Stimulated activated naive CD8-positive, alpha-beta T cell treated with anti-CD3 and anti-CD28 coated beads, Interleukin-15, amount 100 ng/mL, for 72 hours (primary cell): ENCODE measurements around the gene CCDC106.

Source experiments
- ATAC-seq: fragments of 150-1000 bp; cut with Tn5 transposase; 2 replicates; pipeline ENCODE4 v1.10.0; 2021; ENCODE audit warnings: mild to moderate bottlenecking, moderate library complexity
- DNase-seq, 2 donors: peaks; one replicate each; pipeline ENCODE4 v3.0.0; 2021 to 2022
- H3K27ac Mint-ChIP-seq, 2 donors: one replicate each; pipeline ENCODE4 v1.8.0; 2022; ENCODE audit warnings: mild to moderate bottlenecking in 2 of 2, mixed read lengths in 2 of 2, moderate library complexity in 2 of 2
- H3K27me3 Mint-ChIP-seq: one replicate; pipeline ENCODE4 v1.8.0; 2022; ENCODE audit warnings: mixed read lengths
- H3K4me1 Mint-ChIP-seq: one replicate; pipeline ENCODE4 v1.8.0; 2022; ENCODE audit warnings: mild to moderate bottlenecking, mixed read lengths
- H3K4me3 Mint-ChIP-seq, 2 donors: one replicate each; pipeline ENCODE4 v1.8.0; 2022; ENCODE audit warnings: mild to moderate bottlenecking in 2 of 2, mixed read lengths in 2 of 2, moderate library complexity in 1 of 2
- H3K9me3 Mint-ChIP-seq, 2 donors: one replicate each; pipeline ENCODE4 v1.8.0; 2022; ENCODE audit warnings: mixed read lengths in 2 of 2

The CCDC106 gene

DNA sequence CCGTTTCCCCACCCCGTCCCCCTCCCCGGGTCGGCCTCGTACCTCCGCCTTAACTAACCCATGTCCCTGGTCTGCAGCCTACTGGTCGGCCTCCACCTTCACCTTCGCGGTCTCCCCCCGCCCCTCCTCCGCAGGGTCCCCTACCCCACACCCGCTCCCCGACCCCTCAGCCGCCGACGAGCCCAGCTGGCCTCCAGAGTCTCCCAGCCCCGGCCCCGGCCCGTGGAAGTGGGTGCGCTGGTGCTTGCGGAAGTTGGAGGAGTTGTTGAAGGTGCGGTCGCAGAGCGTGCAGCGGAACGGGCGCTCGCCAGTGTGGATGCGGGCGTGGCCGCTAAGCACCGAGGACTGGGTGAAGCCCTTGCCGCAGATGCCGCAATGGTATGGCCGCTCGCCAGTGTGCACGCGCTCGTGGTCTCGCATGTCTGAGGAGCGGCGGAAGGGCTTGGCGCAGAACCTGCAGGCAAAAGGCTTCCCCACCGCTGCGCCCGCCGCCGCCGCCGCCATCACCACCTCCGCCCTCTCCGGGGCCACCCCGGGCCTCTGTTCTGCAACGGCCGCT is 26.3 kb upstream of the CCDC106 start:
- Mint-ChIP-seq H3K4me3 (no peak overlapping the region), H3K27me3 (no peaks in the 10 kb centered on the region), H3K9me3 (peaks cover 3 to 6% of the 10 kb centered on the region in 2 donors), H3K27ac (no peak overlapping the region), H3K4me1 (peaks cover 66% of the 10 kb centered on the region)
- ATAC-seq = no peak
- no peak for DNase-seq

DNA sequence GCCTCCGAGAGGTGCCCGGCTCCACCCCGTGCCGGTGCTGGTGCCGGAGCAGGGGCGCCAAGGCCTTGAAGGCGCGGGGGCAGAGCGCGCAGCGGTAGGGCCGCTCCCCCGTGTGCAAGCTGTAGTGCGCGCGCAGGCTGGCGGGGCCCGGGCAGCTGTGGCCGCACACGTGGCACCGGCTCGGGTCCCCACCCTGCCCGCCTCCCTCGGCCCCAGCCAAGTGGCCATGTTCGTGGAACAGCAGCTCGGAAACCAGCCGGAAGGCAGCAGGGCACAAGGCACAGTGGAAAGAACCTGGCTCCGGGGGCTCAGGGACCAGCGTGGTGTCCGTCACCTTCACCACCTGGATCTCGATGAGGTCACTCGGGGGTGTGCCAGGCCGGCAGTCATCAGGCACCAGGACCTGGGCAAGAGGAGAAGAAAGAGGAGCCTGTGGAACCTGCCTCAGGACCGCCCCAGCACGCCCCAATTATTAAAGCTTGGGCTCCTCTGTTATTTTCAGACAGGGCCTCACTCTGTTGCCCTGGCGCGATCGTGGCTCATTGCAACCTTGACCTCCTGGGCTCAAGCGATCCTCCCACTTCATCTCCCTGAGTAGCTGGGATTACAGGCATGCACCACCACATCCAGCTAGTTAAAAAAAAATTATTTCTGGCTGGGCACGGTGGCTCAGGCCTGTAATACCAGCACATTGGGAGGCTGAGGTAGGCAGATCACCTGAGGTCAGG is 25.6 kb upstream of the CCDC106 start:
- H3K4me1 Mint-ChIP-seq = peaks cover 71% of the 10 kb centered on the region
- no peak for DNase-seq

DNA sequence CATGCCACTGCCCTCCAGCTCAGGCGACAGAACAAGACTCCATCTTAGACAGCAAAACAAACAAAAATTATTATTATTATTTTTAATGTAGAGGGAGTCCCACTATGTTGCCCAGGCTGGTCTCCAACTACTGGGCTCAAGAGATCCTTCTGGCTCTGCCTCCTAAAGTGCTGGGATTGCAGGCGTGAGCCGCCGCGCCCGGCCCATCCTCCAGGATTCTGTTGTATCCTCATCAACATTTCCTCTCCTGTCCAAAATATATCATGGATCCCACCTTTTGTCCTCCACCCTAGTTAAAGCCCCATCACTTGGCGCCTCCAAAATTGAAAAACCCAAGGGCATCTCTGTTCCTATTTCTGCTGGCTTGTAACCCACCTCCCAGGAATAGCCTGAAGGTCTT is 24.9 kb upstream of the CCDC106 start:
- peaks cover 7% of the 10 kb centered on the region for H3K27me3 Mint-ChIP-seq
- DNase-seq (no peak), ATAC-seq (no peak)
- H3K9me3 Mint-ChIP-seq = peaks cover 3 to 6% of the 10 kb centered on the region in 2 donors
- no peak overlapping the region for H3K27ac Mint-ChIP-seq
- H3K4me1 Mint-ChIP-seq = peaks cover 71% of the 10 kb centered on the region
- no peak overlapping the region for H3K4me3 Mint-ChIP-seq

More for the DNA sequence above, 25.6 kb upstream of the CCDC106 start:
- Mint-ChIP-seq H3K9me3 (peaks cover 3 to 6% of the 10 kb centered on the region in 2 donors), H3K27me3 (no peaks in the 10 kb centered on the region), H3K4me3 (no peak overlapping the region), H3K27ac (no peak overlapping the region)
- ATAC-seq = peak; percentile 16

DNA sequence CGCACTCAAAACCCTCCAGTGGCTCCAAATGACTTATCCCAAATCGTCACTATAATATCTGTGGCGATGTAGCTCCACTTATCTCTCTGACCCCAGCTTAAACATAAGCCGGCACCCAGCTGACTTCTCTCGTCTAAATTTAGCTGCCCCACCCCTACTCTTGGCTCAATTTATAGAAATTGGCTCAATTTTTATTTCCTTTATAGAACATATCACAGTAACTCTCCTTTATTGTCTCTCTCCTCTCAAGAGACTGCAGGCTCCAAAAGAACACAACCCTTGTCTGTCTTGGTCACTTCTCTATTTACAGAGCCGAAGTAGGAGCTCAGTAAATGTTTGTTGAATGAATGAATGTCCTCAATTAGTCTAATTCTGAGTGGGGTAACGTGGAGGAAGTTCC is 24.5 kb upstream of the CCDC106 start:
- ATAC-seq (no peak), DNase-seq (no peak)
- Mint-ChIP-seq H3K4me3 (no peak overlapping the region), H3K9me3 (peaks cover 3 to 6% of the 10 kb centered on the region in 2 donors), H3K4me1 (peaks cover 68% of the 10 kb centered on the region), H3K27me3 (peaks cover 9% of the 10 kb centered on the region), H3K27ac (no peak overlapping the region)

DNA sequence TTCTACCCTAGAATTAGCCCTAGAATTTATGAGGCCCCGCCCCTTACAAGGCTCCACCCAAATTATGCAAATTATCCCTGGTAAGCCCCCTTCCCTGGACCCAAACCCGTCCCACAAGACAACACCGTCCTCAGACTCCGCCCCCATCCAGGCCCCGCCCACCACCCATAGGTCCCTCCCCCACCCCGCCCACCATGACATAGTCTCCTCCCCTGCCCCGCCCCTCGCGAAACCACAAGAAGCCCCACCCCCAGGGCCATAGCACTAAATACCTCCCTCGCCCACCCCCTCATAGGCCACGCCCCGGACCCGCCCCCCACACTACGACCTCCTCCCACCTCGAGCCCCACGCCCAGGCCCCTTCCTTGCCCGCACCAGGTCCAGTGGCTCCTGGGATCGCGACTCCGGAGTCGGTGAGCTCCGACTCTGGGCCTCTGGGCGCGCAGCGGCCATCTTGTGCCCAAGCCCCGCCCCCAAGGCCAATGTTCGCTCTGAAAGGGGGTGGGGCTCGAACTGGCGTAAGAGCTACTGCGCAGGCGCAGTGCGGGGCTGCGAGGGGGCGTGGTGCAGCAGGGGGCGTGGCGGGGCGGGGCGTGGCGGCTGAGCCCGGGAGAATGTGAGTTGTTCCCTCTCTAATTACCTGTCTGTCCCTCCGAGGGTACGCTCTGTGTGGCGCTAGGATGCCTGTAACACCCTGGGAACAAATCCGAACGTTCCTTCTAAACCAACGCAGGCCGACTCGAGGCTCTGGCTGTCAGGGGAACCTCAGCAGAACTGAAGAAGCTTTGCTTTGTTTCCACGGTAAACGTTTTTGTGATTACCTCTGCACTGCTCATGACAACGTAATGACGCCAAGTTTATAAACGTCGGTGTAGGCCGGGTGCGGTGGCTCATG is 23.7 kb upstream of the CCDC106 start, which contains the start of gene ZNF784:
TSS of gene ZNF784 (minus strand) at position 458 of the 895 bp plus-strand sequence. CDS start at position 453, 5 bp downstream.
- peak within 1 kb of the TSS; percentile 91 to 96 for H3K4me3 Mint-ChIP-seq
- peaks cover 62% of the 10 kb centered on the region for H3K4me1 Mint-ChIP-seq
- DNase-seq = peak; percentile 93
- H3K27me3 Mint-ChIP-seq = peaks cover 9% of the 10 kb centered on the region
- H3K9me3 Mint-ChIP-seq = peaks cover 3 to 6% of the 10 kb centered on the region in 2 donors
- peak; percentile 65 for ATAC-seq
- peak within 1 kb of the TSS; percentile 99 for H3K27ac Mint-ChIP-seq

DNA sequence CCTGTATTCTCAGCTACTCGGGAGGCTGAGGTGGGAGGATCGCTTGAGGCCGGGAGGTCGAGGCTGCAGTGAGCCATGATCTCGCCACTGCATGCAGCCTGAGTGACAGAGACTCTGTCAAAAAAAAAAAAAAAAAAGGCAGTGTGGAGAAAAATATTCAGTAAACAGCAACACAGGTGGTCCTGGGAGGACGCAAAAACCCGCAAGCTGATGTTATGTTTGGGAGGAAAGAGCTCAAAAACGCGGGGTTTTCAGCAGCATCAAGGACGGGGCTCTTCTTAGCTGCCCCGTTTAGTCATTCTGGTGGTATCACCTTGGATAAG is 23.0 kb upstream of the CCDC106 start:
- Mint-ChIP-seq H3K4me1 (peaks cover 56% of the 10 kb centered on the region), H3K27ac (peak overlapping the region in 1 of 2 donors; percentile 99), H3K9me3 (peaks cover 3 to 6% of the 10 kb centered on the region in 2 donors), H3K4me3 (peak overlapping the region; percentile 91 to 96), H3K27me3 (peaks cover 9% of the 10 kb centered on the region)
- DNase-seq = no peak
- no peak for ATAC-seq

DNA sequence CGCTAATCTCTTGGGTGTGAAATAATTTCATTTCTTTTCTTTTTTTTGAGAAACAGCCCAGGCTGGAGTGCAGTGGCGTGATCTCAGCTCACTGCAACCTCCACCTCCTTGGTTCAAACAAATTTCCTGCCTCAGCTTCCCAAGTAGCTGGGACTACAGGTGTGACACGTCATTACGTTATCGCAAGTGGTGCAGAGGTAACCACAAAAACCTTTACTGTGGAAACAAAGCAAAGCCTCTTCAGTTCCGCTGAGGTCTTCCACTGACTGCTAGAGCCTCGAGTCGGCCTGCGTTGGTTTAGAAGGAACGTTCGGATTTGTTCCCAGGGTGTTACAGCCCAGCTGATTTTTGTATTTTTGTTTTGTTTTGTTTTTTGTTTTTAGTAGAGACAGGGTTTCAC is 21.7 kb upstream of the CCDC106 start:
- peak; percentile 47 to 67 for DNase-seq
- Mint-ChIP-seq H3K4me1 (peaks cover 44% of the 10 kb centered on the region), H3K27me3 (peaks cover 9% of the 10 kb centered on the region), H3K27ac (no peak overlapping the region), H3K4me3 (peak overlapping the region; percentile 65 to 66), H3K9me3 (peaks cover 3 to 6% of the 10 kb centered on the region in 2 donors)
- peak; percentile 75 for ATAC-seq

DNA sequence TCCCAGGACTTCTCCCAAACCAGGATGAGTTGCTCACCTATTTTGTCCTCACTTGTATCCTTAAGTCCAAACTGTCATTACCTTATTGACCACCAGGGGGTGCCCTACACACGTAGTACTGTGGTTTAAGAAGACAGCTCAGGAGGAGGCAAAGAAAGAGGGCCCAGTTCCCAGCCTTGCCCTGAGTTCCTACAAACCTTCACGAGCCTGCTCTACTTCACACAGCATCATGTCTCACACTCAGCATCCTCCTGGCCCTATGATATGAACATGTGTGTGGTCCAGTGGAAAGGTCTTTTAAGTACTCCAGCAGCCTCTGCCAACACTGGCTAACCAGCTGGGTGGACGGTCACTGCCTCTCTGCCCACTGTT is 15.6 kb upstream of the CCDC106 start:
- Mint-ChIP-seq H3K9me3 (no peaks in the 10 kb centered on the region), H3K27ac (no peak overlapping the region), H3K4me1 (peaks cover 49% of the 10 kb centered on the region), H3K4me3 (peak overlapping the region; percentile 16 to 28), H3K27me3 (peaks cover 9% of the 10 kb centered on the region)
- peak; percentile 70 for ATAC-seq
- DNase-seq = peak; percentile 86 to 87

DNA sequence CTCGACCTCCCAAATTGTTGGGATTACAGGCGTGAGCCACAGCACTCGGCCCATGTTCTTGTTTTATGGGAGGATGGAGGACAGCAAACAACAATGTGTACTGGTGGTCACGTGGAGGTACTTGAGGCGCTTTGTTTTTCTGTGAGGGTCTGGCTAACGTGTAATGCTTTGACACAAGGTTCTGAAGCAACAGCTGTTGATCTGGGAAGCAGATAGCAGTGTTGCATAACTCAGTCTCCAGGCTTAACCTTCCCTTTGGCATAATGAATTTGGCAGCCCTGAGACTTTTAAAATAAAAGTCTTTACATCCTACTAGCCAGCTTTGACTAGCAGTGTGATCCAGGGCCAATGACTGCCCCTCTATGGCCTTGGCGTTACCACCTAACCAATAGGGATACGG is 14.2 kb upstream of the CCDC106 start:
- no peaks in the 10 kb centered on the region for H3K27me3 Mint-ChIP-seq
- H3K27ac Mint-ChIP-seq = no peak overlapping the region
- no peak overlapping the region for H3K4me3 Mint-ChIP-seq

DNA sequence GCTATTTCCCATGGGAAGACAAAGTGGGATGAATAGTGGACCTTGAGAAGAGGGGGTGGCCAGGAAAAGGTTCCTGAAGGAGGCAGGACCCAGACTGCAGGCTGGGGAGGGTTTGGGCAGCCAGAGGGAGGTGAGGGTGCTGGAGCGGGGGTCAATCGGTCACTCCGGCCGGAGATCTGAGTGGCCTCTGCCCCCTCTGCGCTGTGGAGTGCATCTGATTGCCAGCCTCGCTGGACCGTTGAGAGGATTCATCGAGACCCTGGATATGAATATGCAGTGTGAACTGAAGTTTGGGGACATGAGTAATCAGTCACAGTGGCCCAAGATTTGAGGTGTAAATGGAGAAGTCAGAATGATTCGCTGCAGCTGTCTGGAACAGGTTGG is 12.7 kb upstream of the CCDC106 start:
- Mint-ChIP-seq H3K9me3 (peaks cover 0 to 6% of the 10 kb centered on the region in 2 donors), H3K27ac (peak overlapping the region; percentile 100), H3K4me1 (peaks cover 72% of the 10 kb centered on the region), H3K27me3 (no peaks in the 10 kb centered on the region), H3K4me3 (peak overlapping the region; percentile 96 to 99)
- no peak for DNase-seq
- no peak for ATAC-seq

More for the DNA sequence above, 14.2 kb upstream of the CCDC106 start:
- ATAC-seq (no peak), DNase-seq (no peak)
- H3K9me3 Mint-ChIP-seq = peaks cover 0 to 6% of the 10 kb centered on the region in 2 donors
- peaks cover 59% of the 10 kb centered on the region for H3K4me1 Mint-ChIP-seq

DNA sequence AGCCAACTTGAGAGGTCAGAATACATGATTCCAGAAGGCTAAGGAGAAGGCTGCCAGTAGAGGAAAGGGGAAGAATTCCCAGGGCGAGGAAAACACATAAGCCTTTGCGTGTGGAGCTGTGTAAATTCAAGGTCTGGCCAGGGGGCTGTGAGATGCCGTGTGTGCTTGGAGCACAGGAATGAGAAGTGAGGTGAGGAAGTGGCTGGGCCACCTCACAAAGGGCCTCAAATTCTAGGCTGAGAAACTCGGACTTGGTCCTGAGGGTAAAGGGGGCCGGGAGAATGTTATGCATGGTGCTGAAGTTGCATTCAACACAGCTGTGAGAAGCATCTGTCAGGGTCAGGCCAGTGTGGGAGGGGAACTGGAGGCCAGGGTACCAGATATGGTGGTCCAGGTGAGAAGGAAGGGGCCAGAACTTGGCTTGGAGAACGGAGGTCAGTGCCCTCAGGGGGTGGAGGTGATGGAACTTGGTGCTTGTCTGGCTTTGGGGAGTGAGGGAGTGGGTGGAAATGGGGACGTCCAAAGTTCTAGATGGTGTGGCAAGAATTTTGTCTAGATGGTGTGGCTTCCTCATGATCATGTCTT is 12.1 kb upstream of the CCDC106 start:
- Mint-ChIP-seq H3K27me3 (no peaks in the 10 kb centered on the region), H3K9me3 (peaks cover 0 to 6% of the 10 kb centered on the region in 2 donors), H3K27ac (peak overlapping the region; percentile 100), H3K4me3 (peak overlapping the region; percentile 96 to 99), H3K4me1 (peaks cover 74% of the 10 kb centered on the region)
- no peak for DNase-seq
- ATAC-seq = no peak

DNA sequence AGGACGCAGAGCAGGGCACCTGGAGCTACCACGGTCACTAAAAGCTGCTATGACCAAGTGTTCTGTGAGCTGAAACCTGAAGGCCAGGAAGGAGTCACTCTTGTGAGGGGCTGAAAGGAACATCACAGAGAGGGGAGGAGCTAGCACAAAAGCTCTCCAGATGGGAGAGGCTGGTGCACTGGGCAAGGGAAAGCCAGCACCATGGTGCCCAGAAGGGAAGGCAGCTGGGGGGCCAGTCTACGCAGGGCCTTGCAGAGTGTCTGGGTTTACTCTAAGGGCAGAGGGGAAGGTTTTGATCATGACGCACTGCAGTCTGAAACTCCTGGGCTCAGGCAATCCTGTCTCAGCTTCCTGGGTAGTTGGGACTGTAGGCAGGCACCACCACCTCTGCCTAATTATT is 11.3 kb upstream of the CCDC106 start:
- H3K9me3 Mint-ChIP-seq = peaks cover 0 to 6% of the 10 kb centered on the region in 2 donors
- ATAC-seq (no peak), DNase-seq (no peak)
- peak overlapping the region; percentile 85 to 100 for H3K27ac Mint-ChIP-seq
- H3K4me1 Mint-ChIP-seq = peaks cover 69% of the 10 kb centered on the region
- peak overlapping the region; percentile 96 to 99 for H3K4me3 Mint-ChIP-seq
- H3K27me3 Mint-ChIP-seq = no peaks in the 10 kb centered on the region

DNA sequence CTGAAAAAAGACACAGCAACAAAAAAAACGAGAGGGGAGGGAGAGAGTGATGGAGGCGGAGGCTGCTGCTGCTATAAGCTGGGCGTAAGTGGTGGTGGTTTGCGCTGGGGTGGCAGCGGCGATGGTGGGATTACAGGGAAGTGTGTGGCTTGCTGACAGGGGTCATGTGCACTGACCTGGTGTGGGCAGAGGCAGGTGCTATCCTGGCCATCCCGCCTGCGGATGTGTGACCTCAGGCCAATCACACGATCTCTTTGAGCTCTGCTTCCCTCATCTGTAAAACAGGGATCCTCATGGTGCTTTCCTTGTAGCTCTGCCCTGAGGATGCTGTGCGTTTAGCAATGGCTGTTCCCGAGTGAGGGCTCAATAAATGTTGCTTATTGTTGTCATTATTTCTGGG is 10.5 kb upstream of the CCDC106 start:
- Mint-ChIP-seq H3K27ac (peak overlapping the region in 1 of 2 donors; percentile 55), H3K27me3 (no peaks in the 10 kb centered on the region), H3K4me1 (peaks cover 61% of the 10 kb centered on the region), H3K4me3 (peak overlapping the region; percentile 18 to 99), H3K9me3 (peaks cover 0 to 6% of the 10 kb centered on the region in 2 donors)
- DNase-seq = no peak
- no peak for ATAC-seq

DNA sequence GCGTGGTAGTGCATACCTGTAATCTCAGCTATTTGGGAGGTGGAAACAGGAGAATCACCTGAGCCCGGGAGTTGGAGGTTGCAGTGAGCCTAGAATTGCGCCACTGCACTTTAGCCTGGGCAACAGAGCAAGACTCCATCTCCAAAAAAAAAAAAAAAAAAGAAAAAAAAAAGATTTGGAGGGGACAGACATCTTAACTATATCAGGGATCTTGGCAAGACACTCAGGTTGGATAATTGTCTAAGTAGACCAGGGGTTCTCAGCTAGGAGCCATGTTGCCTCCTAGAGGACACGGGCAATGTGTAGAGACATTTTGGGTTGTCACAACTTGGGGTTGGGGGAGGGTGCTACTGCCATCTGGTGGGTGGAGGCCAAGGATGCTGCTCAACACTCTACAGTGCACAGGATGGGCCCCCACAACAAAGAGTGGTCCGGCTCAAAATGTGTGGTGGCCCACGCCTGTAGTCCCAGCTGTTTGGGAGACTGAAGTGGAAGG is 9.1 kb upstream of the CCDC106 start:
- DNase-seq (peak; percentile 62 to 76), ATAC-seq (no peak)
- H3K9me3 Mint-ChIP-seq = peaks cover 0 to 6% of the 10 kb centered on the region in 2 donors
- no peak overlapping the region for H3K27ac Mint-ChIP-seq
- H3K4me3 Mint-ChIP-seq = peak overlapping the region; percentile 59 to 64
- peaks cover 70% of the 10 kb centered on the region for H3K4me1 Mint-ChIP-seq
- H3K27me3 Mint-ChIP-seq = no peaks in the 10 kb centered on the region

DNA sequence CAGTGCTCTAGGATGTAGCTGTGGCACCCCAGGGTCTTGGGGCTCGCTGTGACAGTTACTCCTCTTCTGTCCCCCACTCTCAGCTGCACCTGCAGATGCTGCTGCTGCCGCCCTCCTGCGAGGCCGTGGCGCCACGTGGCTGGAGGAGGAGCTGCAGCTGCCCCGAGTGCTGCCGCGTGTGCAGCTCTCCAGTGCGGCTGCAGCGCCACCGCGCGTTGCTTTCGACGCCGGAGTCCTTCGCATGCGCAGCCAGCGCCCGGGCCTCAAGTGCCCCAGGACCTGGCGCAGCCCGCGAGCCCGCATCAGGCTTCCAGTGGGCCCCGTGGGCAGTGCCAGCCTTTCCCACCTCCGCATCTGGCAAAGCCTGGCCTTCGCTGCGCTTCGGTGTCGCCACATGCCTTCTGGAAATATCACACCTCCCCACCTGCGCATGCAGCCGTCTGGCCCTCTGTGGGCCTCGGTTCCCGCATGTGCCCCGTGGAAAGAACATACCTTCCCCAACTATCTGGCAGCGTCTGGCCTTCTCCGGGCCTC is 7.9 kb upstream of the CCDC106 start:
- peaks cover 0 to 6% of the 10 kb centered on the region in 2 donors for H3K9me3 Mint-ChIP-seq
- H3K27me3 Mint-ChIP-seq = no peaks in the 10 kb centered on the region
- H3K4me3 Mint-ChIP-seq = peak overlapping the region; percentile 79 to 96

More for the DNA sequence above, 7.9 kb upstream of the CCDC106 start:
- H3K27ac Mint-ChIP-seq = peak overlapping the region; percentile 81 to 87
- H3K4me1 Mint-ChIP-seq = peaks cover 70% of the 10 kb centered on the region
- DNase-seq (peak; percentile 80 to 82), ATAC-seq (peak; percentile 37)
